Liver (tissue), 9 donors: ENCODE results near the gene CFAP157. TPM values are rescaled to one million over a fixed set of nuclear protein-coding genes. Genes with fewer than 3 reads are reported as not detected.

Experiments
- DNase-seq: peaks from one replicate; pipeline ENCODE4 v3.0.0-alpha.2; 2017; ENCODE audit warnings: low spot score
- H3K27ac ChIP-seq, 2 donors: one replicate each; pipeline ENCODE4 v1.7.0; 2013; ENCODE audit warnings: inconsistent platforms in 2 of 2, low read length in 2 of 2, control low read depth in 1 of 2, low read depth in 1 of 2, mild to moderate bottlenecking in 1 of 2
- H3K27me3 ChIP-seq, 4 donors: one replicate each; pipeline versions ENCODE4 v1.6.1 to v1.7.0; 2013; ENCODE audit warnings: low read length in 3 of 4, inconsistent platforms in 1 of 4, mild to moderate bottlenecking in 1 of 4, moderate library complexity in 1 of 4; ENCODE audit not compliant: control insufficient read depth in 4 of 4, insufficient read depth in 4 of 4
- H3K36me3 ChIP-seq, 4 donors: one replicate each; pipeline versions ENCODE4 v1.6.1 to v1.7.0; 2013; ENCODE audit warnings: low read length in 3 of 4, mild to moderate bottlenecking in 3 of 4, low read depth in 1 of 4, moderate library complexity in 1 of 4; ENCODE audit not compliant: control insufficient read depth in 4 of 4, insufficient read depth in 3 of 4
- H3K4me1 ChIP-seq, 4 donors: one replicate each; pipeline versions ENCODE4 v1.6.1 to v1.7.0; 2013; ENCODE audit warnings: low read length in 3 of 4, mild to moderate bottlenecking in 3 of 4, moderate library complexity in 1 of 4; ENCODE audit not compliant: control insufficient read depth in 4 of 4, insufficient read depth in 4 of 4
- H3K4me3 ChIP-seq, 3 donors: one replicate each; pipeline versions ENCODE4 v1.6.1 to v1.7.0; 2013; ENCODE audit warnings: low read length in 3 of 3, control low read depth in 1 of 3, low read depth in 1 of 3, mild to moderate bottlenecking in 1 of 3
- H3K9ac ChIP-seq, 2 donors: one replicate each; pipeline ENCODE4 v1.7.0; 2013; ENCODE audit warnings: low read length in 2 of 2, mild to moderate bottlenecking in 2 of 2, moderate library complexity in 2 of 2, control low read depth in 1 of 2, low read depth in 1 of 2
- H3K9me3 ChIP-seq, 4 donors: one replicate each; pipeline versions ENCODE4 v1.6.1 to v1.7.0; 2013; ENCODE audit warnings: low read length in 3 of 4; ENCODE audit not compliant: control insufficient read depth in 4 of 4
- ATF3 ChIP-seq: IDR thresholded peaks from 2 replicates; pipeline ENCODE4 v1.6.1; 2016; ENCODE audit warnings: antibody characterized with exemption
- CTCF ChIP-seq: fragments of 150-350 bp; IDR thresholded peaks from 2 replicates; pipeline ENCODE4 v1.5.1; 2017; ENCODE audit warnings: improper control_type of control experiment, low read depth, low read length; ENCODE audit not compliant: missing input control
- EGR1 ChIP-seq, 2 donors: IDR thresholded peaks; 2 replicates each; pipeline ENCODE4 v1.6.1; 2016 to 2018; ENCODE audit warnings: antibody characterized with exemption in 2 of 2, low read depth in 2 of 2
- FOXA1 ChIP-seq: IDR thresholded peaks from 2 replicates; pipeline ENCODE4 v1.6.1; 2016; ENCODE audit warnings: antibody characterized with exemption
- FOXA2 ChIP-seq: IDR thresholded peaks from 2 replicates; pipeline ENCODE4 v1.6.1; 2016; ENCODE audit warnings: antibody characterized with exemption
- GABPA ChIP-seq, 2 donors: IDR thresholded peaks in 1 of 2; conservative IDR thresholded peaks in 1 of 2; 2 replicates each; pipeline ENCODE4 v1.6.1; 2016; ENCODE audit warnings: antibody characterized with exemption in 2 of 2, mild to moderate bottlenecking in 1 of 2, moderate library complexity in 1 of 2
- HNF4A ChIP-seq, 2 donors: conservative IDR thresholded peaks; 2 replicates each; pipeline ENCODE4 v1.6.1; 2016; ENCODE audit warnings: antibody characterized with exemption in 2 of 2, mild to moderate bottlenecking in 2 of 2
- HNF4G ChIP-seq: IDR thresholded peaks from 2 replicates; pipeline ENCODE4 v1.6.1; 2016; ENCODE audit warnings: antibody characterized with exemption
- JUND ChIP-seq, 2 donors: IDR thresholded peaks; 2 replicates each; pipeline ENCODE4 v1.6.1; 2016; ENCODE audit warnings: antibody characterized with exemption in 2 of 2
- MAX ChIP-seq: IDR thresholded peaks from 2 replicates; pipeline ENCODE4 v1.6.1; 2016; ENCODE audit warnings: antibody characterized with exemption
- NR2F2 ChIP-seq: IDR thresholded peaks from 2 replicates; pipeline ENCODE4 v1.6.1; 2016; ENCODE audit warnings: antibody characterized with exemption
- RAD21 ChIP-seq, 2 donors: IDR thresholded peaks; 2 replicates each; pipeline ENCODE4 v1.6.1; 2016; ENCODE audit warnings: antibody characterized with exemption in 2 of 2, mild to moderate bottlenecking in 2 of 2
- REST ChIP-seq: IDR thresholded peaks from 2 replicates; pipeline ENCODE4 v1.6.1; 2016; ENCODE audit warnings: antibody characterized with exemption, mild to moderate bottlenecking
- RXRA ChIP-seq, 2 donors: IDR thresholded peaks; 2 replicates each; pipeline ENCODE4 v1.6.1; 2017 to 2018; ENCODE audit warnings: antibody characterized with exemption in 2 of 2, mild to moderate bottlenecking in 1 of 2
- SP1 ChIP-seq: IDR thresholded peaks from 2 replicates; pipeline ENCODE4 v1.6.1; 2018; ENCODE audit warnings: antibody characterized with exemption, mild to moderate bottlenecking
- TAF1 ChIP-seq: conservative IDR thresholded peaks from 2 replicates; pipeline ENCODE4 v1.6.1; 2016; ENCODE audit warnings: antibody characterized with exemption, mild to moderate bottlenecking
- YY1 ChIP-seq: IDR thresholded peaks from 2 replicates; pipeline ENCODE4 v1.6.1; 2016; ENCODE audit warnings: antibody characterized with exemption, mild to moderate bottlenecking
- ZBTB33 ChIP-seq: IDR thresholded peaks from 2 replicates; pipeline ENCODE4 v1.6.1; 2016; ENCODE audit warnings: antibody characterized with exemption
- WGBS: extraction: QIAGEN DNeasy Blood & Tissue Kit; methylation state at CpG from one replicate; pipeline ENCODE4 v1.1.7; 2013; 5-methylcytosine and 5-hydroxymethylcytosine counted together
- polyA plus RNA-seq, 2 donors: library from polyadenylated mRNA; stranded (reverse) in 1 of 2; unstranded in 1 of 2; fragments of 200-250 nt in 1 of 2; fragments of >200 nt in 1 of 2; fragmentation: Nextera tagmentation in 1 of 2; extraction: Ambion mirVana in 1 of 2; gene quantifications; one replicate each; pipeline versions ENCODE4 v1.2.1 to v1.2.3, GENCODE V29; 2013 to 2015
- total RNA-seq, 2 donors: library from RNA; depleted of rRNA; stranded (reverse); fragments of >200 nt; gene quantifications; one replicate each; pipeline ENCODE4 v1.2.3, GENCODE V29; 2014
- donor health status: healthy.
- donor health status: healthy.
- donor health status: healthy.
- donor health status: healthy.
- donor health status: healthy.

Gene CFAP157
- total and polyA plus RNA-seq, 4 donors, result 0.07 to 0.22 TPM; not detected in 2

- H3K27me3 ChIP-seq, result no peaks in the 10 kb centered on the region
- no peak overlapping the region for H3K4me3 ChIP-seq
- 87% methylated on average over 9 of the region's 9 CpGs for WGBS
- no peak overlapping the region for H3K27ac ChIP-seq
- H3K4me1 ChIP-seq, result peaks cover 4 to 12% (median 8%) of the 10 kb centered on the region in 4 donors
- no peaks in the 10 kb centered on the region for H3K36me3 ChIP-seq
- no peaks in the 10 kb centered on the region for H3K9me3 ChIP-seq
- no peak for TF ChIP-seq SP1
- TF ChIP-seq RAD21 (IDR thresholded peaks at IDR 0.05), result no peak
- no peak for TF ChIP-seq YY1
- no peak for TF ChIP-seq ATF3
- no peak for TF ChIP-seq TAF1
- TF ChIP-seq FOXA2, result no peak
- no peak for TF ChIP-seq GABPA (IDR thresholded peaks at IDR 0.05 in 1 of 2, conservative IDR thresholded peaks at IDR 0.05 in 1 of 2)
- no peak for TF ChIP-seq NR2F2
- TF ChIP-seq ZBTB33, result no peak
- no peak for TF ChIP-seq FOXA1
- no peak for TF ChIP-seq REST
- TF ChIP-seq MAX, result no peak
- TF ChIP-seq HNF4A (conservative IDR thresholded peaks at IDR 0.05), result no peak
- TF ChIP-seq HNF4G, result no peak
- TF ChIP-seq EGR1 (IDR thresholded peaks at IDR 0.05; ENCODE audit: low read depth in 2 of 2), result no peak
- no peak for TF ChIP-seq JUND (IDR thresholded peaks at IDR 0.05)
- no peak for TF ChIP-seq RXRA (IDR thresholded peaks at IDR 0.05)
- TF ChIP-seq CTCF, result no peak
- DNase-seq, result no peak
- no peak overlapping the region for H3K9ac ChIP-seq
Measured at GRCh38 chr9:127716412-127716811, 9.6 kb downstream of the CFAP157 start.
